Endothelial cell of umbilical vein (primary cell): ENCODE data around the gene SRPX. TPM values are rescaled to one million over a fixed set of nuclear protein-coding genes. Genes with fewer than 3 reads are reported as not detected.

Source experiments
- BruUV-seq: library from RNA; stranded (reverse); fragments of 400-500 nt; replicated peaks from 2 replicates; lab custom pipeline; 2021; lab: Mats Ljungman, UMichigan
- CTCF ChIA-PET: fragments of 300-600, 350-600 bp; sonication (Branson Sonifier 250); formaldehyde crosslinking; loops from one replicate; lab custom pipeline; 2021; ENCODE audit warnings: antibody characterized with exemption, inconsistent platforms; lab: Charles Lee
- POLR2A ChIA-PET: fragments of 300-600, 350-600 bp; sonication (Branson Sonifier 250); formaldehyde crosslinking; loops from one replicate; lab custom pipeline; 2021; ENCODE audit warnings: antibody characterized with exemption, inconsistent platforms; lab: Charles Lee
- DNase-seq: peaks from one replicate; pipeline ENCODE4 v3.0.0-alpha.2; 2011; ENCODE audit warnings: low read depth, low spot score
- FAIRE-seq: peaks from 2 replicates; lab custom pipeline; 2011; peaks lifted over from hg19 to GRCh38; lab: Jason Lieb, UNC
- H2AFZ ChIP-seq: 2 replicates; pipeline ENCODE4 v1.6.0; 2012; ENCODE audit warnings: low read depth, low read length, control low read depth, inconsistent platforms
- H3K27ac ChIP-seq: 2 replicates; pipeline ENCODE4 v1.5.1; 2011; ENCODE audit warnings: low read depth, mild to moderate bottlenecking, control low read depth, low read length, moderate library complexity; ENCODE audit not compliant: insufficient read depth
- H3K27me3 ChIP-seq, 2 experiments: 2 replicates each; pipeline versions ENCODE4 v1.6.0 to v1.6.1; 2011; ENCODE audit warnings: low read length in 2 of 2, mixed read lengths in 1 of 2; ENCODE audit not compliant: control insufficient read depth in 2 of 2, insufficient read depth in 2 of 2
- H3K36me3 ChIP-seq, 2 experiments: 2 replicates in 1 of 2; 3 replicates in 1 of 2; pipeline ENCODE4 v1.5.1; 2011; ENCODE audit warnings: low read length in 2 of 2, mild to moderate bottlenecking in 1 of 2, moderate library complexity in 1 of 2; ENCODE audit not compliant: control insufficient read depth in 2 of 2, insufficient read depth in 2 of 2; ENCODE audit errors: extremely low read depth in 1 of 2
- H3K4me1 ChIP-seq: 3 replicates; pipeline ENCODE4 v1.5.1; 2011; ENCODE audit warnings: mild to moderate bottlenecking, low read length; ENCODE audit not compliant: control insufficient read depth, insufficient read depth; ENCODE audit errors: extremely low read depth
- H3K4me2 ChIP-seq: 2 replicates; pipeline ENCODE4 v1.6.1; 2011; ENCODE audit warnings: low read length, control low read depth, mixed read lengths; ENCODE audit not compliant: insufficient read depth
- H3K4me3 ChIP-seq, 3 experiments: fragments of 200-600 bp in 1 of 3; sonication (generic), shearing (Covaris generic) in 1 of 3; replicated peaks in 1 of 3; 2 replicates each; pipeline ENCODE4 v1.5.1; 2011 to 2016; ENCODE audit warnings: control low read depth in 3 of 3, low read length in 3 of 3, mild to moderate bottlenecking in 2 of 3, inconsistent platforms in 1 of 3, low read depth in 1 of 3, moderate library complexity in 1 of 3; ENCODE audit not compliant: insufficient read depth in 1 of 3
- H3K79me2 ChIP-seq: 2 replicates; pipeline ENCODE4 v1.6.0; 2012; ENCODE audit warnings: low read length, inconsistent platforms; ENCODE audit not compliant: control insufficient read depth, insufficient read depth
- H3K9ac ChIP-seq: replicated peaks from 2 replicates; pipeline ENCODE3; 2011; ENCODE audit warnings: low read length, control low read depth; ENCODE audit not compliant: insufficient read depth; ENCODE audit errors: extremely low read depth
- H3K9me1 ChIP-seq: replicated peaks from 3 replicates; pipeline ENCODE4 v1.6.0; 2011; ENCODE audit warnings: mild to moderate bottlenecking, low read length; ENCODE audit not compliant: control insufficient read depth, insufficient read depth; ENCODE audit errors: extremely low read depth
- H3K9me3 ChIP-seq: replicated peaks from 2 replicates; pipeline ENCODE4 v1.5.1; 2012; ENCODE audit warnings: low read length, inconsistent platforms; ENCODE audit not compliant: control insufficient read depth, insufficient read depth
- H4K20me1 ChIP-seq: replicated peaks from 2 replicates; pipeline ENCODE3; 2011; ENCODE audit warnings: mild to moderate bottlenecking, low read length; ENCODE audit not compliant: control insufficient read depth, insufficient read depth; ENCODE audit errors: extremely low read depth
- EZH2 ChIP-seq: IDR thresholded peaks from 2 replicates; pipeline ENCODE4 v1.6.1; 2012; ENCODE audit warnings: borderline replicate concordance, low read depth, mild to moderate bottlenecking, moderate library complexity, low read length, inconsistent platforms; ENCODE audit not compliant: severe bottlenecking
- FOS ChIP-seq: IDR thresholded peaks from 2 replicates; pipeline ENCODE4 v1.6.1; 2011; ENCODE audit warnings: mild to moderate bottlenecking, low read length, moderate library complexity, borderline replicate concordance; ENCODE audit not compliant: insufficient read depth
- GATA2 ChIP-seq: IDR thresholded peaks from 2 replicates; pipeline ENCODE4 v1.7.0; 2011; ENCODE audit warnings: low read depth, mild to moderate bottlenecking, moderate library complexity, mixed read lengths, low read length; ENCODE audit not compliant: insufficient read length, insufficient read depth
- JUN ChIP-seq: IDR thresholded peaks from 2 replicates; pipeline ENCODE4 v1.6.1; 2011; ENCODE audit warnings: borderline replicate concordance, low read depth; ENCODE audit not compliant: insufficient read length, insufficient read depth
- MYC ChIP-seq: IDR thresholded peaks from one replicate; pipeline ENCODE4 v1.6.1; 2011; ENCODE audit warnings: mild to moderate bottlenecking, low read depth, low read length
- POLR2A ChIP-seq: IDR thresholded peaks from 2 replicates; pipeline ENCODE4 v1.6.1; 2012; ENCODE audit warnings: low read depth, mild to moderate bottlenecking, control low read depth, low read length
- POLR2AphosphoS5 ChIP-seq: IDR thresholded peaks from 2 replicates; pipeline ENCODE4 v1.6.1; 2012; ENCODE audit warnings: low read depth, mild to moderate bottlenecking, control low read depth, low read length, moderate library complexity; ENCODE audit not compliant: insufficient read depth
- dilution Hi-C: fragments of 300-500 bp; cut with MboI; formaldehyde crosslinking; loops from one replicate; pipeline ENCODE4 v1.15.0; 2019; ENCODE audit warnings: low sequenced_read_pairs; ENCODE audit not compliant: extremely low pct_ligation_motif_present
- intact Hi-C: fragments of 100-400 bp; cut with micrococcal nuclease; formaldehyde crosslinking; loops from one replicate; pipeline ENCODE4 v1.10.0; 2022
- polyA plus RNA-seq, 4 experiments: library from polyadenylated mRNA; depleted of rRNA in 3 of 4; stranded (reverse) in 3 of 4; unstranded in 1 of 4; fragments of >200 nt; gene quantifications; 2 replicates each; pipeline versions ENCODE4 v1.2.1 to v1.2.3, GENCODE V29; 2011 to 2012; ENCODE audit warnings: missing spikeins in 1 of 4
- total RNA-seq: library from RNA; stranded (reverse); gene quantifications from 2 replicates; pipeline ENCODE4 v1.2.3, GENCODE V29; 2021
- TF ChIP-seq, protein P1 (sequence below): IDR thresholded peaks from 2 replicates; pipeline ENCODE4 v1.6.1; 2011; ENCODE audit not compliant: insufficient read depth, insufficient read length
- TF ChIP-seq, protein P2 (sequence below), 2 donors: IDR thresholded peaks; 1 replicate in 1 of 2; 2 replicates in 1 of 2; pipeline ENCODE4 v1.5.1; 2011; ENCODE audit warnings: low read length in 2 of 2, mild to moderate bottlenecking in 2 of 2, moderate library complexity in 2 of 2, control low read depth in 1 of 2, inconsistent platforms in 1 of 2, low read depth in 1 of 2; ENCODE audit not compliant: insufficient read depth in 1 of 2; ENCODE audit errors: extremely low read depth in 1 of 2

The SRPX gene
- total and polyA plus RNA-seq, 2 donors (not counting 3 experiments of a cell fraction or from before 2014, with no cell fraction given) = 104 to 140 TPM

DNA sequence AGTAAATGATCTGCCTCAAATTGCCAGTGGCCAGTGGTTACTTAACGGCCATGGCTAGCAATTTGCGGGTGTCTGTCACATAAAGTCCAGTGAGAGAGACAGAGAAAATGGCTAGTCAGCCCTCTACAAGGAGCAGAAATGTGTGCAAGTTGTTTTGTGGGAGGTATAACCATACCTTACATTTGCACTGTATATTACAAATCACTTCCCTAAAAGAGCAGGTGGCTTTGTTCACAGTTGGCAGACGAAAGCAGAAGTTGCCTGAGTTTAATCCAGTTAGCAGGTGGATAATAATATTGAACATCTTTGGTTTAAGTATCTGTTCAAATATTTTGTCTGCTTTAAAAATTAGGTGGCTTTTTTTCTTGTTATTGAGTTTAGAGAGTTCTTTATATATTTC lies 15.6 kb downstream of the SRPX start:
- no peak for TF ChIP-seq EZH2
- TF ChIP-seq, protein P1, sequence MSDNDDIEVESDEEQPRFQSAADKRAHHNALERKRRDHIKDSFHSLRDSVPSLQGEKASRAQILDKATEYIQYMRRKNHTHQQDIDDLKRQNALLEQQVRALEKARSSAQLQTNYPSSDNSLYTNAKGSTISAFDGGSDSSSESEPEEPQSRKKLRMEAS = no peak
- TF ChIP-seq GATA2 = no peak
- TF ChIP-seq, protein P2, sequence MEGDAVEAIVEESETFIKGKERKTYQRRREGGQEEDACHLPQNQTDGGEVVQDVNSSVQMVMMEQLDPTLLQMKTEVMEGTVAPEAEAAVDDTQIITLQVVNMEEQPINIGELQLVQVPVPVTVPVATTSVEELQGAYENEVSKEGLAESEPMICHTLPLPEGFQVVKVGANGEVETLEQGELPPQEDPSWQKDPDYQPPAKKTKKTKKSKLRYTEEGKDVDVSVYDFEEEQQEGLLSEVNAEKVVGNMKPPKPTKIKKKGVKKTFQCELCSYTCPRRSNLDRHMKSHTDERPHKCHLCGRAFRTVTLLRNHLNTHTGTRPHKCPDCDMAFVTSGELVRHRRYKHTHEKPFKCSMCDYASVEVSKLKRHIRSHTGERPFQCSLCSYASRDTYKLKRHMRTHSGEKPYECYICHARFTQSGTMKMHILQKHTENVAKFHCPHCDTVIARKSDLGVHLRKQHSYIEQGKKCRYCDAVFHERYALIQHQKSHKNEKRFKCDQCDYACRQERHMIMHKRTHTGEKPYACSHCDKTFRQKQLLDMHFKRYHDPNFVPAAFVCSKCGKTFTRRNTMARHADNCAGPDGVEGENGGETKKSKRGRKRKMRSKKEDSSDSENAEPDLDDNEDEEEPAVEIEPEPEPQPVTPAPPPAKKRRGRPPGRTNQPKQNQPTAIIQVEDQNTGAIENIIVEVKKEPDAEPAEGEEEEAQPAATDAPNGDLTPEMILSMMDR (IDR thresholded peaks at IDR 0.05; ENCODE audit: extremely low read depth in 1 of 2, insufficient read depth in 1 of 2, low read depth in 1 of 2, low read length in 2 of 2) = no peak
- no peak for TF ChIP-seq MYC
- no peak for TF ChIP-seq FOS
- TF ChIP-seq POLR2A = no peak
- no peak for TF ChIP-seq POLR2AphosphoS5
- no peak for TF ChIP-seq JUN
- Histone ChIP-seq H3K9me1 (no peaks in the 10 kb centered on the region), H3K9me3 (no peaks in the 10 kb centered on the region), H3K4me3 (no peak overlapping the region), H4K20me1 (no peaks in the 10 kb centered on the region), H3K79me2 (peaks cover 93% of the 10 kb centered on the region), H2AFZ (no peak overlapping the region), H3K27ac (no peak overlapping the region), H3K4me2 (no peak overlapping the region), H3K4me1 (peaks cover 4% of the 10 kb centered on the region), H3K9ac (no peak overlapping the region), H3K27me3 (no peaks in the 10 kb centered on the region), H3K36me3 (no peaks in the 10 kb centered on the region)
- no peak for DNase-seq
- ChIA-PET CTCF (interaction anchor here (1.4 to 1.5 kb wide), 2 partner anchors 15 to 38 kb away, joined by 5 to 8 read pairs; partner anchors contain the start of gene SRPX), POLR2A (interaction anchor here (1.0 kb wide), 1 partner anchor 15 kb away, joined by 3 read pairs; no protein-coding TSS in a partner anchor)
- dilution Hi-C loops = no loop called here
- FAIRE-seq = no peak
- no TSS peak for BruUV-seq
- intact Hi-C loops = no loop called here
